GM10248 (cell line): ENCODE data around the gene TFPT.
A peak's percentile ranks its signal among the peaks of the same experiment; 100 is the strongest.
"Not testable (repeated sequence)": the region's sequence is repeated elsewhere in the genome, so short reads cannot be mapped to it uniquely, and the experiment has no call there.

Source experiments
- CTCF ChIA-PET: fragments of 300-600 bp; sonication (Branson Sonifier 250); formaldehyde crosslinking; extraction: SDS; loops from one replicate; lab custom pipeline; 2021; ENCODE audit warnings: antibody characterized with exemption; lab: Yijun Ruan, JAX
- POLR2A ChIA-PET: fragments of 350-650 bp; sonication (Branson Sonifier 250); formaldehyde crosslinking; extraction: SDS; loops from one replicate; lab custom pipeline; 2020; ENCODE audit warnings: antibody characterized with exemption; lab: Yijun Ruan, JAX
- DNase-seq: peaks from one replicate; pipeline ENCODE4 v3.0.0; 2012; ENCODE audit errors: extremely low spot score
- TF ChIP-seq, protein P1 (sequence below): IDR thresholded peaks from 2 replicates; pipeline ENCODE4 v1.5.1; 2012; ENCODE audit warnings: mild to moderate bottlenecking, low read depth; ENCODE audit errors: extremely low read depth, missing control alignments, control extremely low read depth

The TFPT gene

GRCh38 chr19:54099190-54099902 is 16.1 kb downstream of the TFPT start:
- TF ChIP-seq, protein P1, sequence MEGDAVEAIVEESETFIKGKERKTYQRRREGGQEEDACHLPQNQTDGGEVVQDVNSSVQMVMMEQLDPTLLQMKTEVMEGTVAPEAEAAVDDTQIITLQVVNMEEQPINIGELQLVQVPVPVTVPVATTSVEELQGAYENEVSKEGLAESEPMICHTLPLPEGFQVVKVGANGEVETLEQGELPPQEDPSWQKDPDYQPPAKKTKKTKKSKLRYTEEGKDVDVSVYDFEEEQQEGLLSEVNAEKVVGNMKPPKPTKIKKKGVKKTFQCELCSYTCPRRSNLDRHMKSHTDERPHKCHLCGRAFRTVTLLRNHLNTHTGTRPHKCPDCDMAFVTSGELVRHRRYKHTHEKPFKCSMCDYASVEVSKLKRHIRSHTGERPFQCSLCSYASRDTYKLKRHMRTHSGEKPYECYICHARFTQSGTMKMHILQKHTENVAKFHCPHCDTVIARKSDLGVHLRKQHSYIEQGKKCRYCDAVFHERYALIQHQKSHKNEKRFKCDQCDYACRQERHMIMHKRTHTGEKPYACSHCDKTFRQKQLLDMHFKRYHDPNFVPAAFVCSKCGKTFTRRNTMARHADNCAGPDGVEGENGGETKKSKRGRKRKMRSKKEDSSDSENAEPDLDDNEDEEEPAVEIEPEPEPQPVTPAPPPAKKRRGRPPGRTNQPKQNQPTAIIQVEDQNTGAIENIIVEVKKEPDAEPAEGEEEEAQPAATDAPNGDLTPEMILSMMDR: no peak
- POLR2A ChIA-PET: no interaction called here
- no peak for DNase-seq
- CTCF ChIA-PET: no interaction called here

DNA sequence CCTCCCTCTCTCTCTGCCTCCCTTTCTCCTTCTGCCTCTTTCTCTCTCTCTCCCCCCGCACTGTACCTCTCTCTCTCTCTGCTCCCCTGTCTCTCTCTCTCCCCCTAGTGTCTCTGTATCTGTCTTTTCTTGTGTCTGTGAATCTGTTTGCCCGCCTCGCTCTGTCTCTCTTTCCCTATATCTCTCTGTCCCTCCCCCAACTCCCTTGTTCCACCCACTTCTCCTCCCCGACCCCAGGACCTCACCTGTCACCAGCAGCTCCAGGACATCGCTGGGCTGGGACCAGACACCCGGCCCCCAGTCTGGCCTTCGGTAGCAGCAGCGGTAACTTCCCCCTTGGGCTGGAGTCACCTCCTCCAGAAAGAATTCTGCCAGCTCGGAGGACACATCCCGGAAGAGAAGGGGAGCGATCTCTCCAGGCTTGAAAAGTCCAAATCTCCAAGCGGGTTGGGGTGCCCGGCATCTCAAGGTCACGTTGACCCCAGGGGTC is 18.8 kb downstream of the TFPT start:
- ChIA-PET CTCF (interaction anchor here (1.0 to 2.1 kb wide), 2 partner anchors 73 to 304 kb away, joined by 3 to 6 read pairs; no protein-coding TSS in a partner anchor), POLR2A (interaction anchor here (0.7 kb wide), 1 partner anchor 1510 kb away, joined by 5 read pairs; no protein-coding TSS in a partner anchor)
- TF ChIP-seq, protein P1: peak; percentile 20
- peak; percentile 25 for DNase-seq

- CTCF ChIA-PET: interaction anchor here (2.1 kb wide), 1 partner anchor 72 kb away, joined by 6 read pairs; no protein-coding TSS in a partner anchor
- peak; percentile 52 for DNase-seq
- POLR2A ChIA-PET: not testable (repeated sequence)
Observed at GRCh38 chr19:54095859-54096616, 19.4 kb downstream of the TFPT start.

- ChIA-PET CTCF (interaction anchor here (2.1 kb wide), 1 partner anchor 71 kb away, joined by 6 read pairs; no protein-coding TSS in a partner anchor), POLR2A (no interaction called here)
- DNase-seq: no peak
- TF ChIP-seq, protein P1: no peak
Observed at GRCh38 chr19:54095136-54095858, 20.2 kb downstream of the TFPT start.

- ChIA-PET POLR2A (no interaction called here), CTCF (interaction anchor here (2.1 kb wide), 1 partner anchor 71 kb away, joined by 6 read pairs; no protein-coding TSS in a partner anchor)
- DNase-seq: no peak
- TF ChIP-seq, protein P1: no peak
Observed at GRCh38 chr19:54094426-54095000, 20.9 kb downstream of the TFPT start.

DNA sequence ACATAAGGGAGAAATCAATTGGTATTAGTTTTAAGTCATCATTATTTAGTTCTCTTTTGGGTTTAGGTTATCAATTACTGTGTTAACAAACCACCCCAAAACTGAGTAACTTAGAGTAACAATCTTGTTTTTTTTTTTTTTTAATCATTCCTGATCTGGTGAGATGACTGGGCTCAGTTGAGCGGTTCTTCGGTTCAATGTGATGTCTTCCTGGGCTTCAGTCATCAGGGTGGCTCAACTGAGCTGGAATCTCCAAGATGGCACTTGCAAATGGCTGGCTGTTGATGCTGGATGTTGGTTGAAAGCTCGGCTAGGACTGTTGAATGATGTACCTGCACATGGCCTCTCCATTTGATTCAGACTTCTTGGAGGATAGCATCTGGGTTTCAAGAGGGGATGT is 31.0 kb downstream of the TFPT start:
- TF ChIP-seq, protein P1: no peak
- POLR2A ChIA-PET: no interaction called here
- CTCF ChIA-PET: interaction anchor here (1.3 kb wide), 1 partner anchor 54 kb away, joined by 4 read pairs; no protein-coding TSS in a partner anchor

More for the DNA sequence above, 31.0 kb downstream of the TFPT start:
- DNase-seq: no peak
